HG03064 (cell line): ENCODE results near the gene FAM227A.

ENCODE experiments used
- ATAC-seq: cut with Tn5 transposase; IDR thresholded peaks from one replicate; pipeline ENCODE4 v1.9.1; 2021; ENCODE audit warnings: low read depth; ENCODE audit not compliant: unreplicated experiment

The FAM227A gene

GRCh38 chr22:38554281-38554680 lies 101.9 kb downstream of the FAM227A start:
- ATAC-seq, result no peak

- no peak for ATAC-seq
Observed at GRCh38 chr22:38549101-38549894, 106.9 kb downstream of the FAM227A start.

- ATAC-seq, result no peak
Observed at GRCh38 chr22:38540701-38541100, 115.5 kb downstream of the FAM227A start.

GRCh38 chr22:38531251-38531938 lies 124.8 kb downstream of the FAM227A start:
- ATAC-seq, result no peak
